MM.1S (cell line): ENCODE results near the gene FUZ.

Experiments
- EZH2 ChIP-seq: fragments of 300-600 bp; sonication (generic); optimal IDR thresholded peaks from 2 replicates; pipeline ENCODE3; 2017; ENCODE audit warnings: low read depth, mild to moderate bottlenecking, antibody characterized with exemption, low read length, mixed read lengths
- EZH2phosphoT487 ChIP-seq: fragments of 300-600 bp; sonication (generic); IDR thresholded peaks from 2 replicates; pipeline ENCODE4 v1.6.1; 2018; ENCODE audit warnings: antibody characterized with exemption, low read length
- TF ChIP-seq, protein P1 (sequence below): fragments of 300-600 bp; sonication (generic); IDR thresholded peaks from 2 replicates; pipeline ENCODE4 v1.5.1; 2016; ENCODE audit warnings: antibody characterized with exemption, low read length, mixed read lengths

GRCh38 chr19:49846408-49846807 lies 33.3 kb upstream of the FUZ start:
- TF ChIP-seq, protein P1, sequence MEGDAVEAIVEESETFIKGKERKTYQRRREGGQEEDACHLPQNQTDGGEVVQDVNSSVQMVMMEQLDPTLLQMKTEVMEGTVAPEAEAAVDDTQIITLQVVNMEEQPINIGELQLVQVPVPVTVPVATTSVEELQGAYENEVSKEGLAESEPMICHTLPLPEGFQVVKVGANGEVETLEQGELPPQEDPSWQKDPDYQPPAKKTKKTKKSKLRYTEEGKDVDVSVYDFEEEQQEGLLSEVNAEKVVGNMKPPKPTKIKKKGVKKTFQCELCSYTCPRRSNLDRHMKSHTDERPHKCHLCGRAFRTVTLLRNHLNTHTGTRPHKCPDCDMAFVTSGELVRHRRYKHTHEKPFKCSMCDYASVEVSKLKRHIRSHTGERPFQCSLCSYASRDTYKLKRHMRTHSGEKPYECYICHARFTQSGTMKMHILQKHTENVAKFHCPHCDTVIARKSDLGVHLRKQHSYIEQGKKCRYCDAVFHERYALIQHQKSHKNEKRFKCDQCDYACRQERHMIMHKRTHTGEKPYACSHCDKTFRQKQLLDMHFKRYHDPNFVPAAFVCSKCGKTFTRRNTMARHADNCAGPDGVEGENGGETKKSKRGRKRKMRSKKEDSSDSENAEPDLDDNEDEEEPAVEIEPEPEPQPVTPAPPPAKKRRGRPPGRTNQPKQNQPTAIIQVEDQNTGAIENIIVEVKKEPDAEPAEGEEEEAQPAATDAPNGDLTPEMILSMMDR, result no peak
- TF ChIP-seq EZH2phosphoT487 (no peak), EZH2 (no peak)
